ENCODE data around the gene TYW1B.
"Not testable (repeated sequence)": the region's sequence is repeated elsewhere in the genome, so short reads cannot be mapped to it uniquely, and the experiment has no call there.

DNA sequence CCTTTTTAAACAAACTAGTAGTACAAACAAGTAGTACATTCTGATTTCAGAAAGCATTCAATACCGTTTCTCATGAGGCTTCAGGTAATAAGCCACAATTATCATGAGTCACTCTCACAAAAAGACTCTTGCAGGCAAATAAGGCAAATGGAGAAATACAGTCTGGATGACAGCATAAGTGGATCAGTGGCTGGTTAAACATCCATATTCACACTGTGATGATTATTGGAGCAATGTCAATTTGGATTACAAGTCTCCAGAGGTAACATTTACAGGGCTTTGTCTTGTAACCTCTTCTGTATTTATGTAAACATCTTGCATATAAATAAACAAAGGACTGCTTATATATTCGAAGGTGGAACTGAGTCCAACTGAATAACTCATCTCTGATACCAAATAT is 55.4 kb downstream of the TYW1B start:
- TF ChIP-seq EZH2 (IDR thresholded peaks at IDR 0.05; ENCODE audit: borderline replicate concordance, low read depth, low read length, poor library complexity, severe bottlenecking): not testable (repeated sequence)
- TF ChIP-seq, protein P1, sequence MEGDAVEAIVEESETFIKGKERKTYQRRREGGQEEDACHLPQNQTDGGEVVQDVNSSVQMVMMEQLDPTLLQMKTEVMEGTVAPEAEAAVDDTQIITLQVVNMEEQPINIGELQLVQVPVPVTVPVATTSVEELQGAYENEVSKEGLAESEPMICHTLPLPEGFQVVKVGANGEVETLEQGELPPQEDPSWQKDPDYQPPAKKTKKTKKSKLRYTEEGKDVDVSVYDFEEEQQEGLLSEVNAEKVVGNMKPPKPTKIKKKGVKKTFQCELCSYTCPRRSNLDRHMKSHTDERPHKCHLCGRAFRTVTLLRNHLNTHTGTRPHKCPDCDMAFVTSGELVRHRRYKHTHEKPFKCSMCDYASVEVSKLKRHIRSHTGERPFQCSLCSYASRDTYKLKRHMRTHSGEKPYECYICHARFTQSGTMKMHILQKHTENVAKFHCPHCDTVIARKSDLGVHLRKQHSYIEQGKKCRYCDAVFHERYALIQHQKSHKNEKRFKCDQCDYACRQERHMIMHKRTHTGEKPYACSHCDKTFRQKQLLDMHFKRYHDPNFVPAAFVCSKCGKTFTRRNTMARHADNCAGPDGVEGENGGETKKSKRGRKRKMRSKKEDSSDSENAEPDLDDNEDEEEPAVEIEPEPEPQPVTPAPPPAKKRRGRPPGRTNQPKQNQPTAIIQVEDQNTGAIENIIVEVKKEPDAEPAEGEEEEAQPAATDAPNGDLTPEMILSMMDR (conservative IDR thresholded peaks at IDR 0.05; ENCODE audit: low read depth, low read length): not testable (repeated sequence)
